D721Med (cell line): ENCODE results near the gene BCAS4.
A peak's percentile ranks its signal among the peaks of the same experiment; 100 is the strongest.
"Not testable (repeated sequence)": the region's sequence is repeated elsewhere in the genome, so short reads cannot be mapped to it uniquely, and the experiment has no call there.

ENCODE experiments used
- DNase-seq: peaks from one replicate; pipeline ENCODE4 v3.0.0; 2011; ENCODE audit warnings: low spot score; ENCODE audit not compliant: insufficient read length
- FAIRE-seq: peaks from 2 replicates; lab custom pipeline; 2011; peaks lifted over from hg19 to GRCh38; lab: Jason Lieb, UNC
- CTCF ChIP-seq: IDR thresholded peaks from 2 replicates; pipeline ENCODE4 v1.5.1; 2012; ENCODE audit warnings: mild to moderate bottlenecking, control low read depth; ENCODE audit not compliant: insufficient read depth; ENCODE audit errors: missing control alignments

BCAS4 gene

GRCh38 chr20:50793575-50794016 lies 1.3 kb upstream of the BCAS4 start:
- FAIRE-seq, DNase-seq: not testable (repeated sequence)
- peak; percentile 20 for TF ChIP-seq CTCF

GRCh38 chr20:50794181-50794845 lies 548 bp upstream of the BCAS4 start:
- DNase-seq (no peak), FAIRE-seq (no peak)
- TF ChIP-seq CTCF = no peak

- no peak for FAIRE-seq
- DNase-seq = no peak
- TF ChIP-seq CTCF = no peak
Observed at GRCh38 chr20:50797142-50797541, 2.3 kb downstream of the BCAS4 start.

- DNase-seq (no peak), FAIRE-seq (no peak)
- TF ChIP-seq CTCF = no peak
Observed at GRCh38 chr20:50798650-50799049, 3.8 kb downstream of the BCAS4 start.

GRCh38 chr20:50799176-50799889 lies 4.5 kb downstream of the BCAS4 start:
- FAIRE-seq (no peak), DNase-seq (no peak)

GRCh38 chr20:50799890-50800550 lies 5.2 kb downstream of the BCAS4 start:
- FAIRE-seq (no peak), DNase-seq (no peak)
- no peak for TF ChIP-seq CTCF

More at GRCh38 chr20:50799176-50799889, 4.5 kb downstream of the BCAS4 start:
- TF ChIP-seq CTCF = no peak

GRCh38 chr20:50800986-50801746 lies 6.3 kb downstream of the BCAS4 start:
- FAIRE-seq, DNase-seq: not testable (repeated sequence)
